ENCODE results near the gene SPATA20. TPM values are rescaled to one million over a fixed set of nuclear protein-coding genes. Genes with fewer than 3 reads are reported as not detected.

Gene SPATA20
- total and polyA plus RNA-seq, 8 donors: 26.9 to 80.8 (median 39.0) TPM

- H3K27ac ChIP-seq: no peak overlapping the region
- H3K9me3 ChIP-seq: no peaks in the 10 kb centered on the region
- intact Hi-C loops (cut with DNase I): no loop called here
- FAIRE-seq: no peak
- peak in 1 of 6 donors; percentile 71 for DNase-seq
- H3K4me3 ChIP-seq: peak overlapping the region in 1 of 4 donors; percentile 54
- peaks cover 0 to 6% (median 0%) of the 10 kb centered on the region in 3 donors for H3K36me3 ChIP-seq
- H3K27me3 ChIP-seq: peaks cover 0 to 12% (median 2%) of the 10 kb centered on the region in 4 donors
- no peak for TF ChIP-seq CTCF (IDR thresholded peaks at IDR 0.05)
- ATAC-seq: no peak
- H3K4me1 ChIP-seq: peaks cover 9 to 24% (median 21%) of the 10 kb centered on the region in 3 donors
- 5 to 6% methylated on average over 53 to 55 of the region's 55 CpGs for WGBS, 2 donors
Measured at GRCh38 chr17:50558941-50559614, 12.1 kb downstream of the SPATA20 start.

- ATAC-seq: peak; percentile 41 to 73 (median 58)
- Histone ChIP-seq H3K36me3 (peaks cover 0 to 6% (median 0%) of the 10 kb centered on the region in 3 donors), H3K4me1 (peaks cover 9 to 24% (median 21%) of the 10 kb centered on the region in 3 donors), H3K27me3 (peaks cover 0 to 12% (median 2%) of the 10 kb centered on the region in 4 donors), H3K9me3 (no peaks in the 10 kb centered on the region), H3K27ac (no peak overlapping the region), H3K4me3 (peak overlapping the region in 3 of 4 donors; percentile 28 to 54 (median 45))
- TF ChIP-seq CTCF (IDR thresholded peaks at IDR 0.05): no peak
- intact Hi-C loops (cut with DNase I): no loop called here
- peak in 2 of 6 donors; percentile 57 to 63 for DNase-seq
- no peak for FAIRE-seq
- 4 to 5% methylated on average over 25 to 27 of the region's 27 CpGs for WGBS, 2 donors
Measured at GRCh38 chr17:50559674-50560184, 12.8 kb downstream of the SPATA20 start.

GRCh38 chr17:50560185-50560824 is 13.3 kb downstream of the SPATA20 start, which contains the start of gene CACNA1G:
Gene CACNA1G, plus strand, starts transcription at chr17:50560715. Its CDS starts 745 bp downstream, at chr17:50561460.
- Histone ChIP-seq H3K4me1 (peaks cover 9 to 24% (median 21%) of the 10 kb centered on the region in 3 donors), H3K27me3 (peaks cover 0 to 12% (median 2%) of the 10 kb centered on the region in 4 donors), H3K4me3 (peak within 1 kb of the TSS; percentile 16 to 54 (median 36)), H3K36me3 (peaks cover 0 to 6% (median 0%) of the 10 kb centered on the region in 3 donors), H3K27ac (no peak within 1 kb of the TSS), H3K9me3 (no peaks in the 10 kb centered on the region)
- ATAC-seq: peak; percentile 93 to 95 (median 93)
- intact Hi-C loops (cut with DNase I): no loop called here
- TF ChIP-seq CTCF (IDR thresholded peaks at IDR 0.05): no peak
- FAIRE-seq: no peak
- WGBS, 2 donors: 1 to 2% methylated on average over 51 to 56 of the region's 56 CpGs
- peak; percentile 78 to 93 (median 88) for DNase-seq

- TF ChIP-seq CTCF (IDR thresholded peaks at IDR 0.05): no peak
- WGBS, 2 donors: 2% methylated on average over 35 to 88 of the region's 88 CpGs
- ATAC-seq (peak in 2 of 4 donors; percentile 10 to 14), DNase-seq (peak in 2 of 6 donors; percentile 62 to 84), FAIRE-seq (no peak)
- Histone ChIP-seq H3K4me3 (peak overlapping the region; percentile 16 to 54 (median 36)), H3K4me1 (peaks cover 9 to 24% (median 21%) of the 10 kb centered on the region in 3 donors), H3K27me3 (peaks cover 0 to 12% (median 2%) of the 10 kb centered on the region in 4 donors), H3K9me3 (no peaks in the 10 kb centered on the region), H3K27ac (no peak overlapping the region), H3K36me3 (no peaks in the 10 kb centered on the region)
- intact Hi-C loops (cut with DNase I): no loop called here
Measured at GRCh38 chr17:50560931-50561745, 14.2 kb downstream of the SPATA20 start.

Measured in pancreas (tissue), 10 donors.